HG03432 (cell line): Measurements from ENCODE around the gene RORC.
"Not testable (repeated sequence)": the region's sequence is repeated elsewhere in the genome, so short reads cannot be mapped to it uniquely, and the experiment has no call there.

ENCODE experiments used
- ATAC-seq: cut with Tn5 transposase; IDR thresholded peaks from one replicate; pipeline ENCODE4 v1.9.1; 2021; ENCODE audit warnings: mild to moderate bottlenecking, moderate library complexity; ENCODE audit not compliant: unreplicated experiment

Gene RORC

DNA sequence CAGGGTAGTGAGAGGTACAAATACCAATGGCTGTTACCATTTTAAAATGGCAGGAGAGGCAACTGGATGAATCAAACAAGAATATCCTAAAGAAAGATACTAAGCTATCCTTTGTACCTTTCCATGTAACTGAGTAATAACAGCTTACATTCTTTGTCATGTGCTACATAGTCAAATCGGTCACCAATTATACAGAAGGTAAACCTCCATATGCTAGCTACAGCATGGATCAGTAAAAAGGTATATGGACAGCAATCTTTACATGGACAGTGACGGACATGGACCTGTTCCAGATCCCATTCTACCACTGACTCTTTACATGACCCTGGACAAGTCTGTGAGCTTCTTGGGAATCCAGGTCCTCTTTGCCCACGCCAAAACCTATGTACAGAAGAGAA is 54.9 kb downstream of the RORC start:
- ATAC-seq = no peak

DNA sequence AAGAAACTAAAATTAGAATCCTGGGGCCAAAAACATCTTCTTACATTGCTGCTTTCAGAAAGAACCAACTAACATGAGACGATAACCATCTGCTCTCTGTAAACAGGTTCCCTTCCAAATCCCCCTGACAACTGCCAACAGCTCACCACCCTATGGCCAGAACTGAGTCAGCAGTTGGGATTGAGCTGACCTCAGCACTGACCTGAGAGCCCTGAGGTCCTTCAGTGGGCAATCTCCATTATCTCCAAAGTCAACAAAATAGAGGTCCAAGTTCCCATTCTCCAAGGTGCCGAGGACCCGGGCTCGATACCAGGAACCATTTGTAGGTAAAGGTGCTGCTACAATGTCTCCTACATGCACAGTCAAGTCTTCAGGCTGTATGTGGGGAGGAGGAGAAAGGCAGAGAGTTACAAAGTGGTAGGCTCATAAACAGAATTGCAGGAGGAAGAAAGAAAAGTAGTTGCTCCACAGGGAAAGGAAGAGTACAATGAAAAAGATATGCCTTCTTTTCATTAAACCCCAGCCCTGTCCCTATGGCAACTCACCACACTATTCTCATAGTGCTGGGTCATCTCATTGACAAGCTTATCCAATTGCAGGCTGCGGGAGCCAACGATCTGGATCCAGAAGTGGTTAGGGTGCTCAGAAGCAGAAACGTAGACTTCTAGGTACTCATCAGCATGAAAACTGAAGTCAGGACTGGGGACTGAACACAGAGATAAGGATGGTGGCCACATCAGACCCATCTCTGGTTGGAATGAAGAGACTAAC is 55.5 kb downstream of the RORC start:
- ATAC-seq = no peak

DNA sequence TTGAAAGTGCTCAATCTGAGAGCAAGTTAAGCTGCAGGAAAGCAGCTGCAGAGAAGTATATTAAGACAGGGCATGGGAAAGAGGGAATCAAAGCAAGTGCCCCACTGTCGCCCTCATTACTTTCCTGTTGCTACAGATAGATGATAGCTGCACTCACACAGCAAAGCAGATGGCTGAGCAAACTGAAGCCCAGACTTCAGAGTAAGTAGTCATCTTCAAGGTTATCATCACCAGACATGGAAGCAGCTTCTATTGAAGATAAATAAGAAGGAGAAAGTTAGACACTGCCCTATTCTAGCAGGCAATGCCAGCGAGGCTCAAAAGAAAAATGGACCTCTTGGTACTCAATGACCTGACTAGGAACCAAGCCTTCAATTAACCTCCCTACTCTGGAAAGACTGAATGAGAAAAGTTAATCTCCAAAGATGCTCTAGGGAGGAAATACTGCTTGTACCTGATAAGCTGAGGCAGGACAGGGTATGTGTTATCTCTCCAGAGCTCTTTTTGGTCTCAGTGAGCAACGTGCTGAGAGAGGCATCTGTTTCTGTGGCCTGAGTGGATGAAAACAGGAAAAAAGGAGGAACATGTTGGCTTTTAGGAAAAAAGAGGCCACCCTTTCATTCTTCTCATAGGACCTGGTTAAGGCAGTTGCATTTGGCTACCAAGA is 57.2 kb downstream of the RORC start:
- ATAC-seq = no peak

DNA sequence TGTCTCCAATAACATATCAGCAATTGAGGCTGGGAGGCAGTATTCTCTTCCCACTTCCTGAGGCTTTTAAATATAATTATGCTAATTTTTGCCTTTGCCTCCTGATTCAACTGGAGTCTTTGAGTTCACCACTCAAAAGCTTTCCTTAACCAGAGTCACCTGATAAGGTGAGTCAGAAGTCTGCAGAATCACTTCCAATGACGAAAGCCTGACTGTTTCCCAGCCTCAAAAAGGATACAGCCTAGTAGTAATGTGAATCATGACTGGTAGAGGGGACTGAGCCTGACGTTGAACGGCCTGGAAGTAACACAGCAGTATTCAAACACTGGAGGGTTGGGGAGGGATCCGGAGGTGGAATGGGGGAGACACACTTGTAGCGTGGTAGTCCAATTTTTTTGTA is 57.9 kb downstream of the RORC start:
- no peak for ATAC-seq

DNA sequence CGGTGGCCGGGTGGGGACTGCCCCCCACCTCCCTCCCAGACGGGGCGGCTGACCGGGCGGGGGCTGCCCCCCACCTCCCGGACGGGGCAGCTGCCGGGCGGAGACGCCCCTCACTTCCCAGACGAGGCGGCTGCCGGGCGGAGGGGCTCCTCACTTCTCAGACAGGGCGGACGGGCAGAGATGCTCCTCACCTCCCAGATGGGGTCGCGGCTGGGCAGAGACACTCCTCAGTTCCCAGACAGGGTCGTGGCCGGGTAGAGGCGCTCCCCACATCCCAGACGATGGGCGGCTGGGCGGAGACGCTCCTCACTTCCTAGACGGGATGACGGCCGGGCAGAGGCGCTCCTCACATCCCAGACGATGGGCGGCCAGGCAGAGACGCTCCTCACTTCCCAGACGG is 62.3 kb downstream of the RORC start:
- not testable (repeated sequence) for ATAC-seq

DNA sequence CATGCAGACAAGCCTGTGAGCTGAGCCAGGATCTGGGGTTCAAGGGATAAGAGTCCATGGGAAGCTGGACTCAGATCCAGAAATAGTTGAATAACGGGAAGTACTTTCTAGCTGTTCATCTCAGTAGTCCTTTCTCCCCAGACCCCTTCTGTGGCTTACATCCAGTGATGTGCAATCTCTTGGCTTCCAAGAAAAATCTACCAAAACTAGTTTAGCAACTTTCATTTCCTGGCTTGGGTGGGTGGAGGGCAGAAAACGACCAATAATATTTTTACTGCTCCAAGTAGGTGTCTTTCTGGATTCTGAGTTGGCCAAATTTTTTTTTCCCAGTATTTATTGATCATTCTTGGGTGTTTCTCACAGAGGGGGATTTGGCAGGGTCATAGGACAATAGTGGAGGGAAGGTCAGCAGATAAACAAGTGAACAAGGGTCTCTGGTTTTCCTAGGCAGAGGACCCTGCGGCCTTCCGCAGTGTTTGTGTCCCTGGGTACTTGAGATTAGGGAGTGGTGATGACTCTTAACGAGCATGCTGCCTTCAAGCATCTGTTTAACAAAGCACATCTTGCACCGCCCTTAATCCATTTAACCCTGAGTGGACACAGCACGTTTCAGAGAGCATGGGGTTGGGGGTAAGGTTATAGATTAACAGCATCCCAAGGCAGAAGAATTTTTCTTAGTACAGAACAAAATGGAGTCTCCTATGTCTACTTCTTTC is 63.1 kb downstream of the RORC start:
- not testable (repeated sequence) for ATAC-seq

DNA sequence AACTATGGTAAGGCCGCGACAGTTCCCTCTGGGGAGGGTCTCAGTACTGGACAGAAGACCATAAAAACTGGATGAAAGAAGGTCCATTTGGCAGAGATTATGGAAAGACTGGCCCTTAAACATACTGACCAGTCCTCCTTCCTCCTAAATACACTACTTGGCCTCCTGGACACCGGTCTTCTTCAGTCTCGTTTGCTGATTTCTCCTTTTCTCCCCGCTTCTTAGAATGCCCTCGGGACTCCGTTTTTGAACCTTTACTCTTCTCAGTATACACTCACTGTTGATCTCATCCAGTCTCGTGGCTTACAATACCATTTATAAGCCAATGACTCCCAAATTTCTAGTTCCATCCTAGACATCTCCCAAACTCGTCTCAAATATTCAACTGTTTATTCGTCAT is 67.6 kb downstream of the RORC start:
- no peak for ATAC-seq

DNA sequence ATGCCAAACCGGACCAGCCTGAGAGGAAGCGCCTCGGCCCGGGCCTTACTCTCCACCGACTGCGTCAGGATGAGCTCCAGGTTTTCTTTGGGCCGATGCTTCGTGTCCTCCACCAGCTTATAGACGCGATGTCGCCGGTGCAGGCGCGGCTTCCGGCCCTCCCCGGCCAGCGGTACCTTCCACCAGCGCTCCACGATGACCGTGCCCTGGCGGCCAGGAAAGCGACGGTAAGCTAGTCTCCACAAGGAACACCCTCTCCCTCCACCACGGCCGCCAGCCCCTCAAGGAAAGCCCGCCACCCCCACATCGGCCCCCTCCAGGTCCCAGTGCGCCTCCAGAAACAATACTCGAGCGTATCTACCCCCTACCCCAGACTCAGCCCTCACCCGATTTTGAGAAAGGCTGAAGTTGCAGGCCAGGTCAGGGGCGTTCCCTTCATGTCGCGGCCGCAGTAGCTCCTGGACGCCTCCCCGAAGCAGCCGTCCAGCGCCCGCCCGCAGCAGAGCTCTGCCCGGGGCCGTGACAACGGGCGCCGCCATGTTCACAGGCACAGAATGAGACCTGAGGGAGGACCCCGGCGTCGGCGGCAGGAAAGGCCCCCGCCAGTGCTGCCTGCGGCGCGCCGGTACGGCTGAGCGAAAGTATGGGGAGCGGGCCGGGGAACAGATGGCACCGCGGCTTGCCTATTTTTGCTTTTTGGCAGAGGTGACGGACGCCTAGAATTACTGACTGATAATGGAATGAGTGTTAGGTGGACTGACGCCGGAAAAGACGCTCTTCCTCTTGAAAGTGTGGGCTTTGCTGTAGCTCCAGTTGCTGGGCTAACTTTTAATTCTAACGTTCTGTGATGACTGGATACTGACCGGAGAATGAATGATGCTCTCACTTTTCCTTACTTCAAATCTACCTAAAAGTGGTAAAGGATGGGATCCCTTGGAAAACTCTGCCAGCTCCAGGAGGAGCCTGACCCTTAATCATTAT is 68.4 kb downstream of the RORC start, which contains the start of gene MRPL9:
Gene MRPL9, minus strand, starts transcription at position 556 of the 981 bp plus-strand sequence. Its CDS starts 17 bp downstream, at position 539.
- ATAC-seq = peak; percentile 97

DNA sequence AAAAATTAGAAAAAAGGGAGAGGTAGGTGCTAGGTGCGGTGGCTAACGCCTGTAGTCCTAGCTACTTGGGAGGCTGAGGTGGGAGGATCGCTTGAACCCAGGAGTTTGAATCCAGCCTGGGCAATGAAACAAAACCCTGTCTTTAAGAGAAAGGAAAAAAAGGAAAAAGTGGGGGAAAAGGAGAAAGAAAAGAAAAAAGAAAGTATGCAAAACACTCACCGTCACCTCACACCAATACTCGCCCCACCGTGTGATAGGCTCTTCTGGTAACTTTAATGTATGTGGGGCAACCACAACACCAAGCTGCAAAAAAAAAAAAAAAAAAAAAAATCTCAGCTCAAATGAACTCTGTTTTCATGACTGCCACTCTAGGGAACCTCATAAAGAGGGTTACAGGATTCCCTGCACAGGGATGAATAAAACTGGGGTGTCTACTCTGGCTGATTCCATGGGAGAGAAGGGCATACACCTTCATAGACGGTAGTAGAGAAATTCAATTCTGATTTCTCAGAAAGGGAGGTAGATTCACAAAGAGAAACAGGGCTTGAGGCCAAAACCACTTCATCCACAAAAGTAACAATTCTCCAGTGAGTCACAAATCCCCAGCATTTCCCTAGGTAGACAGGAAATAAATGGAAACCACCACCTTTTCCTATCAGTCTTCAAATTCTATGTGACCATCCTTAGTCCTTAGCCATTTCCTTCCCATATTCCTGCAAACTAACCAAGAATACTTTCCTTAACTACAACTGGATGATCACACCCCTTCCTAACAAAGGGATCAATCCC is 70.8 kb downstream of the RORC start:
- no peak for ATAC-seq

DNA sequence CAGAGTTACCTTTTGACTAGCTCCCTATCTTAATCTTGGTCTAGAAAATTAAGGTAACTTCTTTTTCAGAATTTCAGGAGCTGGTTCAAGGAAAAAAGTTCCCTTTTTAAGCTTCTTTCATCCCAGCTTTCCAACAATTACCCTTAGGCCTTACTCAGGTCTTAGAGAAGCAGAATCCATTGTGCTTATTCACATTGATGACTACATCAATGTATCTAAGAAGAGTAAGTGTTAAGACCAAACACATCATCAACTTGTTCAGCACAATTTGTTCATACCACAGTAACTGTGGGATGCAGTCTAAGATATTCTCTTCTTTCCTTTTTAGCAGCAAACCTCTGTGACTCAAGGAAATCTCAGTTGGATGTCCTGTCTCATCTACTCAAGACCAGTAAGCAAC is 72.4 kb downstream of the RORC start:
- ATAC-seq = no peak

DNA sequence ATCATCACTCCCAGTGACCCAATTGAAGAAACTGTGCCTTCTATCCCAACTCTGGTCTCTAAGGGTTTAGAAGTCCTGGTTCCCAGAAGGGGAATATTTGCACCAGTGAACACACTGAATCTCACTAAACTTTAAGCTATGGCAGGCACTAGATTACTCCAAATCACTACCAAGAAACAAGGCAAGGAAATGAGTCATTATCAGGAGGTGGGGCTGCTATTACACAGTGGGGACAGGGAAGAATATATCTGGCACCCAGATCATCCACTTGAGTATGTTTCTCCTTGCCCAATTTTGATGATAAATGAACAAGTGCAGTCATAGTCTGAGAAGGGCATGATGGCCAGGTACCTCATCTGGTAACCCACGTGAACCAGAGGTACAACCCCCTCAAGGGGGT is 75.3 kb downstream of the RORC start:
- no peak for ATAC-seq
